NCI-H2081 (cell line): ENCODE data around the gene KRT222.

ENCODE experiments used
- DNase-seq, 2 experiments: peaks; one replicate each; lab custom pipeline; 2025; lab: John Stamatoyannopoulos, UW

KRT222 gene

DNA sequence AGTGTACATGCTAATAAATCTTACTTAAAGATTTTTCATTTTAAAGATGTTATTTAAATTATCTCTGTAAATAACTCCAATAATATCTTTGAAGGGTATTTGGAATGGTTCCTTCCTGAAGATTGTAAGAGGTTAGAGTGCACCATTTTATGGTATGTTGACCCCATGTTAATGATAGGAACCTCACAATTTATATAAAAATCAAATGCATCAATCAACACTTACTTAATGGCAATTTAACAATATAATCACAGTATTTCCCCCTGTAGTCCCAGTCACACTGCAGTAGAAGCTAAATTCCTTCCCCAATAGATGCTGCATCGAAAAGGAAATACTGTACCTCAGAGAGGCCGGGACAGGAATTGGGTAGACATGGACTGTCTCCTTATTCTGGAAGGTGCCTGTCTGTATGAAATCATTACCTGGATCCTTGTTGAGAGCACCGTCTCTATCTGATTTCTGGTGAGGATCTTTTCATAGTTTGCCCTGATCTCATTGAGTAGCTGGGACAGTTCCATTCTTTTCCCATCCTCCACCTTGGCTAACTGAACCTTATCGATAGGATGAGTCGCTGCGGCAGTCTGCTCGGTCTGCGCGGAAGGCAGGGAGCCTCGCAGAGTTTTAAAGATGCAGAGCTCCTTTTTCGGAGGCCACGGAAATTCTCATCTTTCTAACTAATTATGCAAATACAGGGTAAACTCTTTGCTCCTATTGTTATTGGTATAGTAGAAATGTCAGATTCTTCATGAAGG lies at the start of gene KRT222:
Gene KRT222 (minus strand): TSS at position 596 of the 752 bp plus-strand sequence. CDS start 78 bp downstream, at position 518.
- DNase-seq: no peak

DNA sequence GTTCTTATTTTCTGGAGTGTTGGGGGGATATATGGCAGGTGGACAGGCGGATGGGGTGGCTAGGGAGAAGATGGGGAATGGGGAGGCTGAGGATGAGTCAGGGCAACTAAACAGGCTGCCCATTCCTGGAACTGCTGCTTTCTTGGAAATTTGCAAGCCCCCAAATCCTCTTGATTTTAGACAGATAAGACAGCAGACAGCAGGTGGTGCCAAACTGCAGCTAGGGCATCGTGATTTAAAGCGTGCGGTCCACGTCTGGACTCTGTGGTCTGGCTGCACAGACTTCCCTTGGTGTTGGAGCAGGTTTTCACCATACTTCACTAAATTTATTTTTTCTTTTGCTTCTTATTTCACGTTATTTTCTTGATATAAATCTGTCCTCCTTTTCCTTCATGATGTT lies 49.5 kb upstream of the KRT222 start:
- no peak for DNase-seq

DNA sequence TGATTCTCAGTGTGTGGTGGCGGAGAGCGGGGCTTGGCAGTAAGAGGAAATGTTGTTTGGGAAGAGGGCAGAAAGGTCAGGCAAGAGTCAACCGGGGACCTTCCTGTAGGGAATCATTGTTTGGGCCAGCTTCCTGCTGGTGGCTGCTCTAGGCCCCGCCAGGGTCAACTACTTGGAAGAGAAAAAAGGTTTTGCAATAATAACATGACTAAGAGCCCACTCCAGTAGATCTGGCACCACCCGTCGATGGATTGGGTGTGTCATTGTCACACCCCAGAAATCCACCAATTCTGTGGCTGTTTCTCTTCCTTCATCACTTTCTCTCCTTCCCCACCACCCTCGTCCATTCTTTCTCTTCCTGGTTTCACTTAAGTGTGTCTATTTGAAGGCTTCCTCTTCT lies 42.8 kb upstream of the KRT222 start:
- DNase-seq: no peak

DNA sequence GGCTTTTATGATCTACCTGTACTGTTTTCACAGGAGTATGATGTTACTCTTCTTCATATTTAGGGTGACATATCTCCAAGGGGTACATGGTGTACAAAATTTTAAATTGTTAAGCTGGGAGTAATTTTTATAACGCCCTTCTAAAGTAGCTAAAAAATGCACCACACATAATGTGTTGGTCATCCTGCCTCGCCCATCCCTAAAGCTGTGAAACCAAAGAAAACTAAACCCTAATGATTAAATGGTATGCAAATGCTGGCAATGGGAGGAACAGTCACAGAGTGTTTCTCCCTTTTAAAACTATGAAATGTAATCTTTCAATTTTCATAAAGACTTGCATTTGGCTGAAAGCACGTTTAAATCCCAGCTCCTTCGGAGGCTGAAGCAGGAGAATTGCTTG lies 40.6 kb upstream of the KRT222 start:
- DNase-seq: no peak

DNA sequence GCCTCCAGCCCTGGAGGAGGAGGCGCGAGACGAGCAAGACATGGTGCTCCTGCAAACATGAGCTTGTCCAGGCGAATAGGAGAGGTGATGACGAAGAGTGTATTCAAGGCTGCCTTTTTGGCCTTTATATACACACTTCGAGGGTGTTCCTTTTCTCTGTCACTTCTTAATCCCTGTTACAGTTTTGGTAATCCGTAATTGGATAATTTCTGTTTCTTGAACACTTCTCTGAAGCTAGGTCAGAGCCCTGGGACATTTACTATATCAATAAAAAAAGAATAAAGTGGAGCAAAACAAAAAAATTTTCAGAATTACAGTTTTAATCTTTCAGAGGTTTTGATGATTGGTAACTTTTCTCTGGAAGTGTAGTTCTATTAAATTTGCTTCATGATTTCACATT lies 38.7 kb upstream of the KRT222 start, which contains the start of gene KRT24:
Gene KRT24 (minus strand): TSS at position 101 of the 400 bp plus-strand sequence. CDS start 59 bp downstream, at position 42.
- no peak for DNase-seq

DNA sequence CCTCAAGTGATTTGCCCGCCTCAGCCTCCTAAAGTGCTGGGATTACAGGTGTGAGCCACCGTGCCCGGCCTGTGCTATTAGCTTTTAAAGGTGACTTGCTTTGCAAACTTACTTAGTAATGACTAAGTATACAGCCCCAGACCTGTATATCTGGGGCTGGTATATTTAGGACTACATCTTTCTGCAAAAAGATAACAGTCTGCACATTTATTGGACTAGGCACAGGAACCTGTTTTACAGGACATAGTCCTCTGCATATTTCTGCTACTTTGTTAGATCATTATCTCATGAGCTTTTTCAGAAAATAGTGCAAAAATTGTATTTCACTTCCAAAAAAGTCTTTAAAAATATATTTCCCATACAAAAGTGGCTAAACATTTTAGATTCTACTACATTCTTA lies 37.3 kb upstream of the KRT222 start:
- DNase-seq: no peak

DNA sequence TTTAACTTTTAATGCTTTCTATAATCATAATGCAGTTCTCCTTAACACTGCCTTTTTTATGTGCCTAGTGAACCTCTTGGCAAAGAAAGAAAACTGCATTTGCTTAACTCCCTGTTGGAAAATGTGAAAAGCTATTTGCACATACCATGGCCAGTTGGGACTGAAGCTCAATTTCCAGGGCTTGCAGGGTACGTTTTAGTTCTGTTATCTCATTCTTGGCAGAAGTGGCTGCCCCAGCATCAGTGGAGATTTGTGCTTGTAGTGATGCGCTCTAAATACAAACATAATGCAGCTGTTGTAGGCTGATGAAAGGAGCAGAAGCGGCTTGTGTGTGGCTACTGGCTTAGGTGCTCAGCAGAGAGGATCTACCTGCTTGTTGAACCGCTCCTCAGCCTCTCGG lies 34.9 kb upstream of the KRT222 start:
- DNase-seq: no peak

DNA sequence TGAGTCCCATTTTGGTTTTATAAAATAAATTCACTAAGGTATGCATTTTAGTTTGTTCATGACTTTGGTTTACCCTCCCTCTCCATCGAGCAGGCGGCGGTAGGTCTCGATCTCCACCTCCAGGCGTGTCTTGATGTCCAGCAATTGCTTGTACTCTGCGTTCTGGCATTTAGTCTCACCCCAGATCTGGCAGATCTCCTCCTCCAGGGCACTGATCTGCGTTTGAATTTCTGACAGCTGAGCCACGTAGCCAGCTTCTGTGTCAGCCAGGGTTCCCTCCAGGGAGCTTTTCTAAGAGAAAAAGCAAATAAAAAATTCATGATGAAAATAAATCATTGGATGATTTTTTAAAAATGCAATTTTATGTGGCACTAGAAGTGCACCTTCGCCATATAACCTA lies 34.4 kb upstream of the KRT222 start:
- DNase-seq: no peak

DNA sequence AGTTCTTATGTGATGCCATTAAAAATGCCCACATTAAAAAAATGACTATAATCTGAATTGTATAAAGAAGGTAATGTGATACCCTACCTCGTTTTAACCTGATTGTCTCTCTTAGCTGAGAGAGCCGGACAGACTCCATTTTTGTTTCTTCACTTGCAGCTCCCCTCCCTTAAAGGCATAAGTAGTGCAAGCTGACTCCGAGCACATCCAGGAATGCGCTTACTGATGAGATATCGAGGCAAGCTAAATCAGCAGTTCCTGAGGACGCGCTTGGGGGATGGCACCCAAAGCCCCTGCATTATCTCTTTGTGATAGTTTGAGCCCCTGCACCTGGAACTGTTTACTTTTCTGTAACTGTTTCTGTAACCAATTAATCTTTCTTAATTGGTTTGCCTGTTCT lies 32.3 kb upstream of the KRT222 start:
- DNase-seq: peak in 1 of 2 experiments; percentile 58

DNA sequence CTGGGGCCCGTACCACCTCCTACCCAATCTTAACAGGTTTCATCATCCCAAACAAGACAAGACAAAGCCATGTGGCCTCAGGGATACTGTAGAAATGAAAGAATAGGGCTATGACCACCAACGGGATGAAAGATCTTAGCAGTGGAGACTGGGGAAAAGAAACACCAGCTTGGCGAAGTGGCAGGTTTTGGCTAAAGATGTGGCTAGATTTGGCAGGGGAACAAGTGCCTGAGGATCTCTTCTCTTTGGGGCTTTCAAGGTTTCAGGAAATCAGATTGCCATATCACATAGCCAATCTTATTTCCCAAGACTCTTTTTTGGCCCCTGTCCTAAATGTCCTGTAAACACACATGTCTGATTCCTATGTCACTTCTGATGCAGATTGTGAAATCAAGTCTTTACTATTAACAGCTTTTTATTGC lies 31.7 kb upstream of the KRT222 start:
- DNase-seq: no peak

DNA sequence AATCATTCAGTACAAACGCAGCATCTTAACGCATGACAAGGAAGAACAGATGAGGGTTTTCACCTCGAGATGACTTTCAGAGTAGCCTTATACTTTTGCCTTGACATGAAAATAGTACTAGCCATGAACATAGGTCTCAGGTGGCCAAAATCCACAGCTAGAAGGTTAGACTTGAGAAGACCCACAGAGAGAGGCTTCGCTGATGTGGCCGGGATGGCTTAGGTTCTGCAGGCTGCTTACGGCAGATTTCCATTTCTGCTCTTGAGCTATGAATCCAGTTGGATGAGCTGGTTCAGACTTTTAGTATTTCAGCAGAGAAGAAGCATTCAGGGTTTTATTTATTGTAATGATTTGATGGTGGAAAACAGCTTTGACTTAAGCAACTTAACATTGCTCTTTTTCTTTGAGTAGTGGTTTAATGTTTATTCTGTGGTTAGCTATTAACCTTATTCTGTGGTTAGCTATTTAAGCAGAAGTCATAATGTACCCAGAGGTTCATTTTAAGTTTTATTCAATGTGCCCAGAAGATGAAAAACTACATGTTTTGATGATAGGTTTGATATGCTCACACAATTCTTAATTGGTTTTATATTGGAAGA lies 31.0 kb upstream of the KRT222 start:
- no peak for DNase-seq

DNA sequence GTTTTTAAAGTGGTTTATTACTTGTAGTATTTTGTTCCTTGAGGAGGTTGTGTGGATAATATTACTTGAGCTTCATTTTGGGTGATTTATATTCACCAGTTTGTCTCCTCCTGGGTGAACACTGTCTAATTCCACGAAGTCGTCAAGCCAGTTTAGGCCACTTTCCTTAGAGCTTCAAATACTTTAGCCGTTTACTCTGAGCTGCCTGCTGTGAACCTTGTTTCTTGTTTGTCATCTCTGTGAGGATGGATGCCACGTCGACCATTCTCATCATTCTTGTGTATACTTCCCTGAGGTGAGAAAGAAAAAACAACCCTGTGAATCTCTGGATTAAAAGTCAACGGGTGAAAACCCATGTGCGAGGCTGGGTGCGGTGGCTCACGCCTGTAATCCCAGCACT lies 29.6 kb upstream of the KRT222 start:
- no peak for DNase-seq

DNA sequence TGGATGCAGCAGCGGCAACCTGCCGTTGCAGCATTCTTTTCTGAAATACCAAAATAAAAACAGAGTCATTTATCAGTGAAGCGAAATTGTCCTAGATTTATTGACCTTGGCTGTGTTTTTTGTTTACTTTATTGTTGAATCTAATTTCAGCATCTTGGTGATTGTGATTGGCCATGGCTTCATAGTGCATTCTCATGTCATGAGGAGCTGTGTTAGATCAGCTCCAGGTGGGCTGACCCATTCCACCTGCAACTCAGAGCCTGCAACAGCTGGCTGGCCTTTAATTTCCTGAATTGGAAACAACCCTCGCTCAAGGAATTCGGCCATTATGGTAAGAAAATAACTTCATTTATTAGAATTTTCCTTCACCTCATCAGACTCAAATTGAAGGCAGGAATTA lies 22.1 kb upstream of the KRT222 start:
- DNase-seq: peak in 1 of 2 experiments; percentile 20

DNA sequence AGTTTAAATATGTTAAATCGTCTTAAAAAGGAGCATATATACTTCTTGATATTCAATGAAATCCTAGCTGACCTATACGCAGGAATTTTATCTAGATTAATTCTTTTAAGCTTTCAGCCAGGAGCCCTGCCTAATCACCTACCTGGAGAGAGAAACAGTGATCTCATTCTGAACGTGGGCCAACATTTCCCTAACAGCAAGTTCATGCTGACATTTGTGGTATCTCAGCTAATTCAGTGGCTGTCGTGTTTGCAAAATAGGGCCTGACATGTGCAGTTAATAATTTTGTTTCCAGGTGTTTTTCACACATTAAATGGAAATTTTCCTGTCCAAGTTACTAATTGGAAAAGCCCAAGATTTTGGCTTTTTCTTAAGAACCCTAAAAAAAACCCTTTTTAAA lies 21.2 kb upstream of the KRT222 start:
- DNase-seq: peak in 1 of 2 experiments; percentile 17

DNA sequence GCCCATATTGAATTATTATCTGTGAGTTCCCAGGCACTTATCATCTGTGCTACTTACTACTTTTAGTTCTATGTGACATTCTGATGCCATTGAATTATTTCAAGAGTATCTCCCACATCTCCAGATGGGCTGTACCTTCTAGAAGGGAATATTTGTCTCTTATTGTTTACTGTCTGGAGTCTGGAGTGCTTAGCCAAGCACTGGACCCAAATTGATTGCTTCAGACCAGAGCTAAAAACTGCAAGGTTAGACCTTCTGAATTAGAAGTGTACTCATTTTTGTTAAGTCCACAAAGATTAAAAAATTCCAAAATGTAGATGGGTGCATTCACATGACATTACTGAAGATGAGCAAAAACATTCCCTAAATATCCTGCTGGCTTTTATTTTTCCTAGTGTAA lies 16.0 kb upstream of the KRT222 start:
- no peak for DNase-seq

DNA sequence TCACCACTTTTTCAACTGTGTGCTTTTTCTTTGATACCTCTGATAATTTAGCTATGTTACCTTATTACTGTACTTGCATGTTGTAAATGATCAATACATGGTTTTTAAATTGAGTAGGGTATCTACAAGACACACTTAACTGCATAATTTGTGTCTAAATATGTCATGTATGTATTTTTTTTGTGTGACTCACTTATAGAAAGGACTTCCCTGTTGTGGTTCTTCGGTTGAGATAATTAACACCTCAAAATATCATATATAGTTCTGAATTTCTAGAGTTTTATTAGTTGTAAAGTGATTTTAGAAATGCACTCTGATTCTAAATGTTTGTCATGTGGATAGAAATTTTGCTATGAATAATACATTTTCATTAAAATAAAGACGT lies 14.5 kb upstream of the KRT222 start:
- no peak for DNase-seq

DNA sequence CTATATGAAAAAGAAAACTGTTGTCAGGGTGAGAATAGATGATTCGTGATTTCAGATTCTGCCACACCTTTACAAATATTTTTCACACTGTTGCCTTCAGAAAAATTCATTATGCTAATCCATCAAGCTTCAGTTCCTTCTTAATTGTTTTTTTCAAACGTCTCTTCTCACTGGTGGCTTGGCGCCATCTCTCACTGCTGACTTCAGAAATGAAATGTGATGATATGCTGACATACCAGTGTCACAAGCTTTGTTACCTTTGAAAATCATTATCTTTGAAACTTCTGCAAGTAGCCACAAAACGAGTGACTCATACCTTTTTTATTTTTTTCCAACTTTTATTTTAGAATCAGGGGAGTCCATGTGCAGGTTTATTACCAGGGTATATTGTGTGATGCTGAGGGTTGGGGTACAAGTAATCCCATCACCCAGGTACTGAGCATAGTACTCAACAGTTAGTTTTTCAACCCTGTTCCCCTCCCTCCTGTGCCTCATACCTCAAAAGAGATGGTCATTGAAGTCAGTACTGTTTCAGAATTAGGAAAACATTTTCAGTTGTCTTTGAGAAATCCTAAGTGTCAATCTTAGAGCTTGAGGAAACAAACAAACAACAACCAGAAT lies 14.0 kb upstream of the KRT222 start:
- no peak for DNase-seq

DNA sequence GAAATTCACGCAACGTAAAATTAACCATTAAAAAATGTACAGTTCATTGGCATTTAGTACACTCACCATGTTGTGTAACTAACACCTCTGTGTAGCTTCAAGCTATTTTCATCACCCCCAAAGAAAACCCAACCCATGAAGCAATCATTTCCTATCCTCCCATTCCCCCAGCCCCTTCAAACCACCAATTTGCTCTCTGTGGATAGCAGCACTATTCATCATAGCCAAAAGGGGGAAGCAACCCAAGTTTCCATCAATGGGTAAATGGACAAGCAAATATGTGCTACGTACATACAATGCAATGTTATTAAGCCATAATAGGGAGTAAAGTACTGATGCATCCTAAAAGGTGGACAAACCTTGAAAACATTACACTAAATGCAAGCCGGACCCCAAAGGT lies 10.9 kb upstream of the KRT222 start:
- no peak for DNase-seq

DNA sequence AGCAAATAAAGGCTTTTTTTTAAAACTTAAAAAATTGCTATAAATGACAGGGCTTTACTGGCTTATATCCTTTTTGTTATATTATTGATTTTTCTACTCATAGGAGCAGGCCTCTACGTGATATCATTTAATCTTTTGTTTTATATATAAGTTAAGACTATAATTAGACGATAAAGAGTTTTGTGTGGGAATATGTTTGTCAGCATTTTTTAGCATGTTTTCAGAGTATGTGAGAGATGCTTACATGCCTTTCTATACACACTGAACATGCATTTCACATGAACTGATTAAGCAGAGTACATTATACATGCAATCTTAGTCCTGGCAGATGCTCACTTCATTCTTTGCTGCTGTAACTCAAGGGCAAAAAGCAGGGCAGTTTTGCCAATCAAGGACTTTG lies 7.7 kb upstream of the KRT222 start:
- DNase-seq: no peak

DNA sequence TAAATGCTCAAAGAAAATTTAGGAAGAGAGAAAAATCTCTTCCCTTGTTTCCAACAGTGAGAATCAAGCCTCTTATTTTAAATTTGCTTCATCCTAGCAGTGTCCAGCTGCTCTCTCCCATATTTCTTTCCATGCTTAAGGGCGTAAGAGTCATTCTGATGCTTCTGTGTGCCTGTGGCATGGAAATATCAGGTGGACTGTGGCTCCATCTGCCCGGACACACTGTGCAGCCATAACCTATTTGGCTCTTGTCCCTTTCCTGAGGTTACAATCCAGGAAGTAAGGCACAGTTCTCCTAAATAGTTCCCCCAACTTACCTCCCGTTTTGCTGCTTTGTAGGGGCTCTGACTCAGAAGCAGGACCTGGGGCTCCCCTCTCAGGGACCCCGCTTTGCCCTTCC lies 6.3 kb upstream of the KRT222 start:
- no peak for DNase-seq

DNA sequence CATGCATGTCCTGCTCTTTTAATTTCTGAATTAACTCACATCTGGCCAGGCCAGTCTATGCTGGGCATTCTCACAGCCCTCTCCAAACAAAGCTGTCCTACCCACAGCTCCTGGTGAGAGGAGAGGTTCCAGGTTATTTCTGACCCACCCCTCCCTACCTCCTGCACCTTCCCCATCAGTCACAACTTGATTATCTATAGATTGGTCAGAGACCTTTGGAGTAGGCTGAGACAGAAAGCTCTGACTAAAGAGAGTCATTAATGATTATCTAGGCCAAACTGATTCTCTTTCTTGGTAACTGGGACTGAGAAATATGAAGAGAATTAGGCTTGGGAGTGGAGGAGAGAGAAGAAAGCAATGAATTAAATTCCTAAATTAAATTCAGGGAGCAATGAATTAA lies 1.4 kb upstream of the KRT222 start:
- DNase-seq: no peak

DNA sequence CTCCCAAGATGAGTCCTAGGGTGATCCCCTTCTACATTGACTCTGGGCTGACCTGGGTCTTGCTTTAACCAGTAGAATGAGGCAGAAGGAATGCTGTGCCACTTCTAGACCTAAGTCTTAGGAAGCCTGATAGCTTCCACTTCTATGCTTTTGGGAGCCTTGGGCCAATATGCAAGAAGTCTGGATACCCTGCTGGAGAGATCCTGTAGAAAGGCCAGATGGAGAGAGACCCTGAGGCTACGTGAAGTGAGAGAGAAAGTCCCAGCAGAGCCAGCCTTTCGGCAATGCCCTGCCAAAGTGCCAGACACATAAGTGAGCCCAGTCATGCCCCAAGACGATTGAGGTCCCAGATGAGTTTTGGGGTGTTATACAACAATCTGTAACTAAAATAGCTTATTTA lies 1.7 kb downstream of the KRT222 start:
- DNase-seq: no peak

DNA sequence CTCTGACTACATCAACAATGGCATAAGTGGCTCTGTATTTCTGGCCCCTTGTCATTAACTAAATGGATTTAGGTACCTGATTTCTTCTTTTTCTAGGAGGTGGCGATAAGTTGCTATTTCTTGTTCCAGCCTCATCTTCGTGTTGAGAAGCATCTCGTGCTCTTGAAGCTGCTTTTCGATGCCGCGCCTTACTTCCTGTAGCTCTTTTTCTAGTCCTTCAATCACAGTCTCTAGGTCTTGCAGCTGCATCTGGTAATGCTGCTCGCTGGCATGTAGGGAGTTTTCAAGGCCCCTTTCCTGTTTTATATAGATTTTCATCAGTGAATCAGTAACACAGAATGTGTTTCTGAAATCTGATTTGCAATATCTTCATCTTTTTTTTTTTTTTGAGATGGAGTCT lies 5.1 kb downstream of the KRT222 start:
- DNase-seq: no peak
